Upper lobe of left lung (tissue), 4 donors: ENCODE measurements around the gene PRDM11.

Experiments
- CTCF ChIP-seq, 6 experiments: fragments of 450-650 bp in 4 of 6; fragments of 200-600 bp in 2 of 6; sonication (generic) in 2 of 6; IDR thresholded peaks; one replicate each; pipeline ENCODE4 v1.5.1; 2016 to 2019; ENCODE audit warnings: antibody characterized with exemption in 6 of 6
- POLR2A ChIP-seq, 4 donors: fragments of 450-650 bp; IDR thresholded peaks; one replicate each; pipeline ENCODE4 v1.5.1; 2016 to 2017; ENCODE audit warnings: antibody characterized with exemption in 4 of 4, mild to moderate bottlenecking in 2 of 4
- POLR2AphosphoS5 ChIP-seq, 2 donors: sonication (generic); formaldehyde crosslinking; IDR thresholded peaks; one replicate each; pipeline ENCODE4 v1.5.1; 2017; ENCODE audit warnings: antibody characterized with exemption in 2 of 2

GRCh38 chr11:45145083-45145378 is 1.4 kb upstream of the PRDM11 start:
- no peak for TF ChIP-seq POLR2AphosphoS5 (IDR thresholded peaks at IDR 0.05)
- no peak for TF ChIP-seq POLR2A (IDR thresholded peaks at IDR 0.05)
- no peak for TF ChIP-seq CTCF (IDR thresholded peaks at IDR 0.05)
